ENCODE results near the gene TGM1.

The TGM1 gene

DNA sequence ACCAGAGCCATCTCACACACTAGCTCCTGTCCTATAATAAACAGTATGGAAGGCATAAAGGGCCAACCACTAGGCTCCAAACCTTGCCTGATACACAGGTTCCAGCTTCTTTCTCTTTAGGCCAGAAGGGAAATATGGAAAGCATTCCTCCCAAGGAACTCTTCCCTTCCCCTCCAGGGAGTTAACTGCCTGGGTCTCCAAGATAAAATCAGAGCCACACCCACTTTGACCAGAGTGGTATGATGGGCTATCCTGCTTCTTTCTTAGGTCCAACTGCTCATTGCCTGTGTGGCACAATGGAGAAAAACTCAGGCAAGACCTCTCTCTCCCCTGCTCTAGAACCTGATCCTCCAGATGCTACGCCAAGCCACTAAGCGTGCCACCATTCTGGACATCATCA, 55.4 kb downstream of the TGM1 start (continued):
- TF ChIP-seq ZNF837 (tag by site-specific recombination; IDR thresholded peaks at IDR 0.05) = no peak
- TF ChIP-seq ZNF76 (tag by site-specific recombination; IDR thresholded peaks at IDR 0.05; ENCODE audit: borderline replicate concordance, low read depth) = no peak
- no peak for TF ChIP-seq ZNF660 (tag by site-specific recombination; IDR thresholded peaks at IDR 0.05)
- TF ChIP-seq ZBTB48 (tag by site-specific recombination; IDR thresholded peaks at IDR 0.05) = no peak
- TF ChIP-seq FEZF1 (tag by site-specific recombination; IDR thresholded peaks at IDR 0.05) = no peak
- no peak for TF ChIP-seq WT1 (tag by site-specific recombination; IDR thresholded peaks at IDR 0.05)
- no peak for TF ChIP-seq SCRT2 (tag by site-specific recombination; IDR thresholded peaks at IDR 0.05)

DNA sequence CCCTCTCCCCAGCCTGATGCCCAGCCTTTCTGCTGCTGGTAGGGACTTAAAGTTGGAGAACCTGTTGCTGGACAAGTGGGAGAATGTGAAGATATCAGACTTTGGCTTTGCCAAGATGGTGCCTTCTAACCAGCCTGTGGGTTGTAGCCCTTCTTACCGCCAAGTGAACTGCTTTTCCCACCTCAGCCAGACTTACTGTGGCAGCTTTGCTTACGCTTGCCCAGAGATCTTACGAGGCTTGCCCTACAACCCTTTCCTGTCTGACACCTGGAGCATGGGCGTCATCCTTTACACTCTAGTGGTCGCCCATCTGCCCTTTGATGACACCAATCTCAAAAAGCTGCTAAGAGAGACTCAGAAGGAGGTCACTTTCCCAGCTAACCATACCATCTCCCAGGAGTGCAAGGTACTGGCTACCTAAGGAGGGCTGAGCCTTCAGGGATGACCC, 55.8 kb downstream of the TGM1 start:
- ChIA-PET POLR2A (interaction anchor here (1.5 kb wide), 1 partner anchor 12 kb away, joined by 5 read pairs; the partner anchor contains the start of gene TM9SF1), CTCF (no interaction called here)
- no peaks in the 10 kb centered on the region for H3K4me1 ChIP-seq (ENCODE audit: control insufficient read depth, insufficient read depth, low read length)
- TF ChIP-seq ZSCAN23 (tag by site-specific recombination; IDR thresholded peaks at IDR 0.05) (no peak), SCRT2 (tag by site-specific recombination; IDR thresholded peaks at IDR 0.05) (peak; percentile 60)
- H3K4me3 ChIP-seq (ENCODE audit: low read depth, low read length) = no peak overlapping the region
- no peaks in the 10 kb centered on the region for H3K9me3 ChIP-seq (ENCODE audit: control insufficient read depth, insufficient read depth, low read depth, low read length)
- peaks cover 23 to 76% of the 10 kb centered on the region in 2 experiments for H3K36me3 ChIP-seq (ENCODE audit: control insufficient read depth in 2 of 2, insufficient read depth in 1 of 2, low read length in 2 of 2)
- H3K27ac ChIP-seq (ENCODE audit: extremely low read depth, low read depth, low read length) = no peak overlapping the region

DNA sequence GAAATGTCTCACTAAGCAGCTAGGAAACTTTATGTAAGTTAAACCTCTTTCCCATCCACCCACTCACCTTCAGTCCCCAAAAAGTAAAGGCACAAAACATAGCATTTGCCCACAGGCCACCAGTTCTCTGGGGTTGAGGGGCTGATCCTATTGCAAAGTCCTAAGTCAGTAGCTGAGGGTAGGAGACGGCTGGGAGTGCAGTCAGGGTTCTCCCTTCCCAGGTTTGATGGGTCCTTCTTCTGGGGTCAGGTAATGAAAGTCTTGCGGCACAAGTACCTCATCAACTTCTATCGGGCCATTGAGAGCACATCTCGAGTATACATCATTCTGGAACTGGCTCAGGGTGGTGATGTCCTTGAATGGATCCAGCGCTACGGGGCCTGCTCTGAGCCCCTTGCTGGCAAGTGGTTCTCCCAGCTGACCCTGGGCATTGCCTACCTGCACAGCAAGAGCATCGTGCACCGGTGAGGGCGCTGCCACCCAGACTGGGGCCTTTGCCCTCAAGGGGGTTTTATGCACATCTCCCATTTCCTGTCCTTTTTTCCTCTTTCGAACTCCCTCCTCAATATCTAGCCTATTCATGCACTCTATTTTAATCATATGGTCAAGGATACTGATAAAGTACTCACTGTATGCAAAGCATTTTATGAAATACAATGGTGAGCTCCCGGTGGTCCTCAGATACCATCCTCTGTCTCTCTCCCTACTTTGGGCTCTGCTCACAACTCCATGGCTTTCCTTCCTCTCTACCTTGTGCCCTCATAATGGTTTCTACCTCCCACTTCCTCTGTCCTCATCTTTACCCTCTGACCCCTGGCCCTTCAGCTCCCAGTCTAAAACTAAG, 56.5 kb downstream of the TGM1 start:
- Histone ChIP-seq H3K4me1 (ENCODE audit: control insufficient read depth, insufficient read depth, low read length) (no peaks in the 10 kb centered on the region), H3K36me3 (ENCODE audit: control insufficient read depth in 2 of 2, insufficient read depth in 1 of 2, low read length in 2 of 2) (peaks cover 23 to 76% of the 10 kb centered on the region in 2 experiments), H3K9me3 (ENCODE audit: control insufficient read depth, insufficient read depth, low read depth, low read length) (no peaks in the 10 kb centered on the region), H3K4me3 (ENCODE audit: low read depth, low read length) (no peak overlapping the region), H3K27ac (ENCODE audit: extremely low read depth, low read depth, low read length) (no peak overlapping the region)
- TF ChIP-seq ZNF692 (tag by site-specific recombination; IDR thresholded peaks at IDR 0.05) (no peak), SP3 (tag by site-specific recombination; IDR thresholded peaks at IDR 0.05) (no peak), ZNF391 (tag by site-specific recombination; IDR thresholded peaks at IDR 0.05; ENCODE audit: borderline replicate concordance, low read depth) (no peak), ZNF155 (tag by site-specific recombination; IDR thresholded peaks at IDR 0.05) (no peak), SETDB1 (IDR thresholded peaks at IDR 0.05; ENCODE audit: insufficient read length, low read length) (no peak), GLI4 (tag by site-specific recombination; IDR thresholded peaks at IDR 0.05) (no peak), SCRT2 (tag by site-specific recombination; IDR thresholded peaks at IDR 0.05) (no peak), BCL11B (tag by site-specific recombination; IDR thresholded peaks at IDR 0.05; ENCODE audit: low read depth) (no peak), PRDM4 (tag by site-specific recombination; IDR thresholded peaks at IDR 0.05) (no peak), YY1 (tag by site-specific recombination; IDR thresholded peaks at IDR 0.05) (no peak)
- TF ChIP-seq, protein P1, sequence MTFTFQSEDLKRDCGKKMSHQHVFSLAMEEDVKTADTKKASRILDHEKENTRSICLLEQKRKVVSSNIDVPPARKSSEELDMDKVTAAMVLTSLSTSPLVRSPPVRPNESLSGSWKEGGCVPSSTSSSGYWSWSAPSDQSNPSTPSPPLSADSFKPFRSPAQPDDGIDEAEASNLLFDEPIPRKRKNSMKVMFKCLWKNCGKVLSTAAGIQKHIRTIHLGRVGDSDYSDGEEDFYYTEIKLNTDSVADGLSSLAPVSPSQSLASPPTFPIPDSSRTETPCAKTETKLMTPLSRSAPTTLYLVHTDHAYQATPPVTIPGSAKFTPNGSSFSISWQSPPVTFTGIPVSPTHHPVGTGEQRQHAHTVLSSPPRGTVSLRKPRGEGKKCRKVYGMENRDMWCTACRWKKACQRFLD (tag by site-specific recombination; IDR thresholded peaks at IDR 0.05) = no peak
- TF ChIP-seq, protein P2, sequence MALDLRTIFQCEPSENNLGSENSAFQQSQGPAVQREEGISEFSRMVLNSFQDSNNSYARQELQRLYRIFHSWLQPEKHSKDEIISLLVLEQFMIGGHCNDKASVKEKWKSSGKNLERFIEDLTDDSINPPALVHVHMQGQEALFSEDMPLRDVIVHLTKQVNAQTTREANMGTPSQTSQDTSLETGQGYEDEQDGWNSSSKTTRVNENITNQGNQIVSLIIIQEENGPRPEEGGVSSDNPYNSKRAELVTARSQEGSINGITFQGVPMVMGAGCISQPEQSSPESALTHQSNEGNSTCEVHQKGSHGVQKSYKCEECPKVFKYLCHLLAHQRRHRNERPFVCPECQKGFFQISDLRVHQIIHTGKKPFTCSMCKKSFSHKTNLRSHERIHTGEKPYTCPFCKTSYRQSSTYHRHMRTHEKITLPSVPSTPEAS (tag by site-specific recombination; IDR thresholded peaks at IDR 0.05) = no peak
- TF ChIP-seq, protein P3, sequence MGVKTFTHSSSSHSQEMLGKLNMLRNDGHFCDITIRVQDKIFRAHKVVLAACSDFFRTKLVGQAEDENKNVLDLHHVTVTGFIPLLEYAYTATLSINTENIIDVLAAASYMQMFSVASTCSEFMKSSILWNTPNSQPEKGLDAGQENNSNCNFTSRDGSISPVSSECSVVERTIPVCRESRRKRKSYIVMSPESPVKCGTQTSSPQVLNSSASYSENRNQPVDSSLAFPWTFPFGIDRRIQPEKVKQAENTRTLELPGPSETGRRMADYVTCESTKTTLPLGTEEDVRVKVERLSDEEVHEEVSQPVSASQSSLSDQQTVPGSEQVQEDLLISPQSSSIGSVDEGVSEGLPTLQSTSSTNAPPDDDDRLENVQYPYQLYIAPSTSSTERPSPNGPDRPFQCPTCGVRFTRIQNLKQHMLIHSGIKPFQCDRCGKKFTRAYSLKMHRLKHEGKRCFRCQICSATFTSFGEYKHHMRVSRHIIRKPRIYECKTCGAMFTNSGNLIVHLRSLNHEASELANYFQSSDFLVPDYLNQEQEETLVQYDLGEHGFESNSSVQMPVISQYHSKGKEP (tag by site-specific recombination; IDR thresholded peaks at IDR 0.05) = no peak
- ChIA-PET CTCF (interaction anchor here (1.5 kb wide), 1 partner anchor 9 kb away, joined by 5 read pairs; the partner anchor contains the start of gene MDP1), POLR2A (interaction anchor here (1.5 kb wide), 1 partner anchor 11 kb away, joined by 5 read pairs; the partner anchor contains the start of gene TM9SF1)

Measured in HEK293 (cell line).